Measurements from ENCODE around the gene PDP2.

DNA sequence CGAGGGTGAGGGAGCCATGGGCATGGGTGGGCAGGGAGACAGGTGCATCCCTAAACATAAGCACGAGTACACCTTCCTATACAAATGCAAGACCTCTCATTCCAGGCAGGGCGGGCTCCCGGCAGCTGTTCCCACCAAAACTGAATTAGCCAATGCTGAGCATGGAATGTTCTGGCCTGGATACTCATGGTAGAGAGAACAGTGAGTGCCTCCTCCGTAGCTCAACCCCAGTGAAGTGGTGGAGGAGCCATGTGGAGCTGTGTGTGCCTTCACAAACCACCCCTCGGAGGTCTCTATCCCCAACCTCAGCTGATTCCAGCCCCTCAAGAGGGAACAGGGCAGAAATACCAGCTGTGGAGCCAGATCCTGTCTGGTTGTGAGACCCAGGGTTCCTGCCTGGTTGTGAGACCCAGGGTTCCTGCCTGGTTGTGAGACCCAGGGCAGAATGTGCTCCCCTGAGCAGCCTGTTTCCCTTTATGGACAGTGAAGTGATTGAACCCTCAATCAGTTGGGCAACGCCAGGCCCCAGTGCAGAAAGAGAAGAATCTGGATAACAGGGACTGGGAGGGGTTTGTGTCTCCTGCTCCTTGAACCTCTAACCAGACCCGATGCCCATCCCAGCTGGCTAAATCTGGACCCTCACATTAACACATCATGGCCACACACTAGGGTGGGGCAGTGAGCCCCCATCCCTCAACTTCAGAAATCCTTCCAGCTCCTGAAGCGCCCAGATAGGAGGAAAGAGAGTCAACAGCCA lies 40.8 kb downstream of the PDP2 start:
- TF ChIP-seq POLR2AphosphoS5 (IDR thresholded peaks at IDR 0.05; ENCODE audit: low read depth, low read length) (no peak), TAF1 (IDR thresholded peaks at IDR 0.05; ENCODE audit: borderline replicate concordance, insufficient read depth, low read length) (no peak), SIN3A (IDR thresholded peaks at IDR 0.05; ENCODE audit: borderline replicate concordance, insufficient read depth, low read length) (no peak)
- TF ChIP-seq, protein P1, sequence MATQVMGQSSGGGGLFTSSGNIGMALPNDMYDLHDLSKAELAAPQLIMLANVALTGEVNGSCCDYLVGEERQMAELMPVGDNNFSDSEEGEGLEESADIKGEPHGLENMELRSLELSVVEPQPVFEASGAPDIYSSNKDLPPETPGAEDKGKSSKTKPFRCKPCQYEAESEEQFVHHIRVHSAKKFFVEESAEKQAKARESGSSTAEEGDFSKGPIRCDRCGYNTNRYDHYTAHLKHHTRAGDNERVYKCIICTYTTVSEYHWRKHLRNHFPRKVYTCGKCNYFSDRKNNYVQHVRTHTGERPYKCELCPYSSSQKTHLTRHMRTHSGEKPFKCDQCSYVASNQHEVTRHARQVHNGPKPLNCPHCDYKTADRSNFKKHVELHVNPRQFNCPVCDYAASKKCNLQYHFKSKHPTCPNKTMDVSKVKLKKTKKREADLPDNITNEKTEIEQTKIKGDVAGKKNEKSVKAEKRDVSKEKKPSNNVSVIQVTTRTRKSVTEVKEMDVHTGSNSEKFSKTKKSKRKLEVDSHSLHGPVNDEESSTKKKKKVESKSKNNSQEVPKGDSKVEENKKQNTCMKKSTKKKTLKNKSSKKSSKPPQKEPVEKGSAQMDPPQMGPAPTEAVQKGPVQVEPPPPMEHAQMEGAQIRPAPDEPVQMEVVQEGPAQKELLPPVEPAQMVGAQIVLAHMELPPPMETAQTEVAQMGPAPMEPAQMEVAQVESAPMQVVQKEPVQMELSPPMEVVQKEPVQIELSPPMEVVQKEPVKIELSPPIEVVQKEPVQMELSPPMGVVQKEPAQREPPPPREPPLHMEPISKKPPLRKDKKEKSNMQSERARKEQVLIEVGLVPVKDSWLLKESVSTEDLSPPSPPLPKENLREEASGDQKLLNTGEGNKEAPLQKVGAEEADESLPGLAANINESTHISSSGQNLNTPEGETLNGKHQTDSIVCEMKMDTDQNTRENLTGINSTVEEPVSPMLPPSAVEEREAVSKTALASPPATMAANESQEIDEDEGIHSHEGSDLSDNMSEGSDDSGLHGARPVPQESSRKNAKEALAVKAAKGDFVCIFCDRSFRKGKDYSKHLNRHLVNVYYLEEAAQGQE (IDR thresholded peaks at IDR 0.05; ENCODE audit: insufficient read depth in 1 of 2, low read depth in 2 of 2, low read length in 2 of 2) = no peak

All from PFSK-1 (cell line).